Neural progenitor cell (in vitro differentiated cells): Measurements from ENCODE around the gene RHOV. TPM values are rescaled to one million over a fixed set of nuclear protein-coding genes. Genes with fewer than 3 reads are reported as not detected.

Experiments
- DNase-seq: peaks from one replicate; pipeline ENCODE4 v3.0.0-alpha.2; 2016; ENCODE audit warnings: low spot score
- H2AFZ ChIP-seq: fragments of 200-600 bp; sonication (generic); replicated peaks from 2 replicates; pipeline ENCODE4 v1.6.1; 2016; ENCODE audit warnings: antibody characterized with exemption
- H3F3A ChIP-seq: fragments of 200-600 bp; sonication (generic); 2 replicates; pipeline ENCODE4 v1.6.1; 2016; ENCODE audit warnings: antibody characterized with exemption, low read depth
- H3K27ac ChIP-seq: fragments of 200-600 bp; sonication (generic); 2 replicates; pipeline ENCODE4 v1.5.1; 2016; ENCODE audit warnings: mild to moderate bottlenecking
- H3K27me3 ChIP-seq: fragments of 200-600 bp; sonication (generic); 2 replicates; pipeline ENCODE4 v1.6.1; 2016; ENCODE audit warnings: mild to moderate bottlenecking, moderate library complexity
- H3K36me3 ChIP-seq: fragments of 200-600 bp; sonication (generic); 2 replicates; pipeline ENCODE4 v1.5.1; 2016
- H3K4me1 ChIP-seq: fragments of 200-600 bp; sonication (generic); 2 replicates; pipeline ENCODE4 v1.6.1; 2016; ENCODE audit warnings: mixed run types
- H3K4me2 ChIP-seq: fragments of 200-600 bp; sonication (generic); 2 replicates; pipeline ENCODE4 v1.6.1; 2016
- H3K4me3 ChIP-seq: fragments of 200-600 bp; sonication (generic); 2 replicates; pipeline ENCODE4 v1.5.1; 2016
- H3K79me2 ChIP-seq: fragments of 200-600 bp; sonication (generic); 2 replicates; pipeline ENCODE4 v1.6.1; 2016; ENCODE audit warnings: low read depth
- H3K9ac ChIP-seq: fragments of 200-600 bp; sonication (generic); 2 replicates; pipeline ENCODE4 v1.6.1; 2016
- H3K9me3 ChIP-seq: fragments of 200-600 bp; sonication (generic); 2 replicates; pipeline ENCODE4 v1.5.1; 2016; ENCODE audit warnings: low read depth
- H4K20me1 ChIP-seq: fragments of 200-600 bp; sonication (generic); 2 replicates; pipeline ENCODE4 v1.6.1; 2016; ENCODE audit warnings: low read depth
- H3K27ac Mint-ChIP-seq: 3 replicates; pipeline ENCODE4 v1.8.0; 2021; ENCODE audit warnings: mixed read lengths
- H3K27me3 Mint-ChIP-seq: 2 replicates; pipeline ENCODE4 v1.8.0; 2022; ENCODE audit warnings: low read depth, mild to moderate bottlenecking, inconsistent platforms, moderate library complexity, mixed read lengths; ENCODE audit not compliant: insufficient read depth
- H3K36me3 Mint-ChIP-seq: 3 replicates; pipeline ENCODE4 v1.8.0; 2021; ENCODE audit warnings: mixed read lengths
- H3K4me1 Mint-ChIP-seq: 3 replicates; pipeline ENCODE4 v1.8.0; 2021; ENCODE audit warnings: mixed read lengths
- H3K4me3 Mint-ChIP-seq: 3 replicates; pipeline ENCODE4 v1.8.0; 2021; ENCODE audit warnings: mild to moderate bottlenecking, moderate library complexity, mixed read lengths
- H3K9me3 Mint-ChIP-seq: 3 replicates; pipeline ENCODE4 v1.8.0; 2020; ENCODE audit warnings: mixed read lengths
- EZH2 ChIP-seq: fragments of 200-600 bp; sonication (generic); IDR thresholded peaks from 2 replicates; pipeline ENCODE4 v1.6.1; 2017; ENCODE audit warnings: antibody characterized with exemption, mild to moderate bottlenecking, moderate library complexity
- EZH2phosphoT487 ChIP-seq: fragments of 200-600 bp; sonication (generic); IDR thresholded peaks from 2 replicates; pipeline ENCODE4 v1.6.1; 2017; ENCODE audit warnings: antibody characterized with exemption
- total RNA-seq: library from RNA; depleted of rRNA; stranded (reverse); fragments of >200 nt; gene quantifications from 2 replicates; pipeline ENCODE4 v1.2.3, GENCODE V29; 2015; ENCODE audit warnings: low replicate concordance
- TF ChIP-seq, protein P1 (sequence below): fragments of 200-600 bp; sonication (generic); IDR thresholded peaks from 2 replicates; pipeline ENCODE4 v1.5.1; 2017; ENCODE audit warnings: antibody characterized with exemption, mild to moderate bottlenecking

RHOV gene
- total RNA-seq, 1 donor from 2014 or later = not detected

DNA sequence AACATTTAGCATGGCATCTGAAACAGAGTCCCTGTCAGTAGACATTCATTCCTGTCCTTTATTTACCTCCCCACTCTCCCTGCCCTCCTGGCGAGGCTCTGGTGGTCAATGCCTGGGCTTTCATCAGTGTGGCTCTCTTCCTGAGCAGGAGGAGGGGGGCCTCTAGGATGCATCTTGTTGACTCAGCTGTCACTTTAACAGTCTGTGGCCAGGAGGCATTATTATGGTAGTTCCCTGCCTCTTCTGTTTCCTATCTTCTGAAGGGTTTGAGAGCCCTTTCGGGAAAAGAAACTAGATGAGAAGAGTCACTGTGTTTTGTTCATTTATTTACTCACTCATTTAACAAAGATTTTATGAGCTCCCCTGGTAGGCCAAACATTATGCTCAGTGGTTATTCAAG, 43.1 kb downstream of the RHOV start:
- Mint-ChIP-seq H3K9me3 (no peaks in the 10 kb centered on the region), H3K27me3 (peaks cover 2% of the 10 kb centered on the region), H3K4me3 (no peak overlapping the region), H3K27ac (no peak overlapping the region), H3K36me3 (no peaks in the 10 kb centered on the region), H3K4me1 (no peaks in the 10 kb centered on the region)
- no peak overlapping the region for H3K9ac ChIP-seq
- no peaks in the 10 kb centered on the region for H4K20me1 ChIP-seq
- no peaks in the 10 kb centered on the region for H3K27me3 ChIP-seq
- no peaks in the 10 kb centered on the region for H3K79me2 ChIP-seq
- H3F3A ChIP-seq = no peaks in the 10 kb centered on the region
- no peaks in the 10 kb centered on the region for H3K9me3 ChIP-seq
- no peaks in the 10 kb centered on the region for H3K36me3 ChIP-seq
- H3K4me1 ChIP-seq = no peaks in the 10 kb centered on the region
- no peak overlapping the region for H3K4me2 ChIP-seq
- DNase-seq = no peak
- no peak overlapping the region for H2AFZ ChIP-seq
- TF ChIP-seq EZH2phosphoT487 = no peak
- TF ChIP-seq, protein P1, sequence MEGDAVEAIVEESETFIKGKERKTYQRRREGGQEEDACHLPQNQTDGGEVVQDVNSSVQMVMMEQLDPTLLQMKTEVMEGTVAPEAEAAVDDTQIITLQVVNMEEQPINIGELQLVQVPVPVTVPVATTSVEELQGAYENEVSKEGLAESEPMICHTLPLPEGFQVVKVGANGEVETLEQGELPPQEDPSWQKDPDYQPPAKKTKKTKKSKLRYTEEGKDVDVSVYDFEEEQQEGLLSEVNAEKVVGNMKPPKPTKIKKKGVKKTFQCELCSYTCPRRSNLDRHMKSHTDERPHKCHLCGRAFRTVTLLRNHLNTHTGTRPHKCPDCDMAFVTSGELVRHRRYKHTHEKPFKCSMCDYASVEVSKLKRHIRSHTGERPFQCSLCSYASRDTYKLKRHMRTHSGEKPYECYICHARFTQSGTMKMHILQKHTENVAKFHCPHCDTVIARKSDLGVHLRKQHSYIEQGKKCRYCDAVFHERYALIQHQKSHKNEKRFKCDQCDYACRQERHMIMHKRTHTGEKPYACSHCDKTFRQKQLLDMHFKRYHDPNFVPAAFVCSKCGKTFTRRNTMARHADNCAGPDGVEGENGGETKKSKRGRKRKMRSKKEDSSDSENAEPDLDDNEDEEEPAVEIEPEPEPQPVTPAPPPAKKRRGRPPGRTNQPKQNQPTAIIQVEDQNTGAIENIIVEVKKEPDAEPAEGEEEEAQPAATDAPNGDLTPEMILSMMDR = no peak
- TF ChIP-seq EZH2 = no peak
- H3K4me3 ChIP-seq = no peak overlapping the region
- no peak overlapping the region for H3K27ac ChIP-seq

DNA sequence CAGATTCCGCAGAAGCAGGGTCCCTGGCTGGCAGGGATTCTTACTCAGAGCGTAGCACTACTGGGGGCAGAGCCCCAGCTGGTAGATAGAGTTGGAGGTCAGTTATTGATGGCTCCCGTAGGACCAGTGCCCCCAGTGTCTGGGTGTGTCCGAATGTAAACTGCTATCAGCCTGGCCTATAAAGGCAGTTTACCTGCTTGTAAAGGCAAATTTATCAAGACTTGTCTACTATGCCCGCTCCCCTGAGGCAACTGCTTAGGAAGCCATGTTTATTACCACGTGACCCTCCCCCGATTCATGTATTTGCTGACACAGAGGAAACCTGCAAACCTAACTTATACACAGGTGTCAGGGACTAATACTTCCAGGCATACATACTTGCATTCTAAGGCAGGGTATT, 44.9 kb downstream of the RHOV start:
- Histone ChIP-seq H3K4me2 (no peak overlapping the region), H3K79me2 (no peaks in the 10 kb centered on the region), H3K4me3 (no peak overlapping the region), H3K9ac (no peak overlapping the region), H2AFZ (no peak overlapping the region), H3K4me1 (no peaks in the 10 kb centered on the region), H4K20me1 (no peaks in the 10 kb centered on the region), H3K9me3 (no peaks in the 10 kb centered on the region), H3K27ac (no peak overlapping the region), H3F3A (no peaks in the 10 kb centered on the region), H3K27me3 (no peaks in the 10 kb centered on the region), H3K36me3 (no peaks in the 10 kb centered on the region)
- no peaks in the 10 kb centered on the region for H3K9me3 Mint-ChIP-seq
- no peaks in the 10 kb centered on the region for H3K27me3 Mint-ChIP-seq
- no peak for TF ChIP-seq EZH2
- H3K27ac Mint-ChIP-seq = no peak overlapping the region
- H3K4me3 Mint-ChIP-seq = no peak overlapping the region
- H3K4me1 Mint-ChIP-seq = peaks cover 2% of the 10 kb centered on the region
- no peaks in the 10 kb centered on the region for H3K36me3 Mint-ChIP-seq
- no peak for DNase-seq

DNA sequence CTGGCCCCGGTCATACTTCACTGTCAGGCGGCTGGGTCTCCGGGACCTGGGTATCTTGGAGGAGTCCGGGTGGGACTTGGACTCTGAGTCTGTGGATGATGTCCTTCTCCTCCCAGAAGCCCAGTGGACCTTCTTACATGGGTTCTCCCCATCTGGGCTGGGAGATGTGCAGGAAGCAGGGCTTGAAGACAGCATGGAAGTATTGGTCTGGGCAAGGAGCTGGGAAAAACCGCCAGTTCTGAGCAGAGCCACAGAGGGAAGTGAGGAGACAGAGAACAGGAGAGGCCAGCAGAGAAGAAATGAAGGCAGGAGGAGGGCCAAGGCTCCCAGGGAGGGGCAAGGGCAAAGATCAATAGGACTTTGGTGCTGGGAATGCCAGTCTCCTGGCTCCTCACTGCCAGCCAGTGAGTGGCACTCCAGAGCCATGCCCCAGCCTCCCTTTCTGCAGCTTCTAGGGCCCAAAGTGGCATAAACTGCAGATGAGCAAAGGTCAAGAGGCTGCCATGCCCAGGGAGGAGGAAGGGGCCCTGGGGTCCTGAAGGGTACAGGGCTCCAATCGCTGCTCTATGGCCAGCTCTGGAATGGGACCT, 45.5 kb downstream of the RHOV start, which contains the start of gene PPP1R14D:
Gene PPP1R14D, minus strand, starts transcription at position 262 of the 590 bp plus-strand sequence. Its CDS starts 67 bp downstream, at position 195.
- H3K36me3 Mint-ChIP-seq = no peaks in the 10 kb centered on the region
- Histone ChIP-seq H3K4me3 (no peak within 1 kb of the TSS), H3K36me3 (no peaks in the 10 kb centered on the region), H3K9ac (no peak within 1 kb of the TSS), H3K79me2 (no peaks in the 10 kb centered on the region), H3F3A (no peaks in the 10 kb centered on the region), H3K27ac (no peak within 1 kb of the TSS), H3K27me3 (no peaks in the 10 kb centered on the region), H3K4me2 (no peak within 1 kb of the TSS), H2AFZ (no peak within 1 kb of the TSS), H4K20me1 (no peaks in the 10 kb centered on the region), H3K9me3 (no peaks in the 10 kb centered on the region), H3K4me1 (no peaks in the 10 kb centered on the region)
- peaks cover 2% of the 10 kb centered on the region for H3K4me1 Mint-ChIP-seq
- H3K9me3 Mint-ChIP-seq = no peaks in the 10 kb centered on the region
- no peaks in the 10 kb centered on the region for H3K27me3 Mint-ChIP-seq
- no peak within 1 kb of the TSS for H3K27ac Mint-ChIP-seq
- DNase-seq = no peak
- no peak within 1 kb of the TSS for H3K4me3 Mint-ChIP-seq
- TF ChIP-seq, protein P1 = no peak
- TF ChIP-seq EZH2 (no peak), EZH2phosphoT487 (no peak)

DNA sequence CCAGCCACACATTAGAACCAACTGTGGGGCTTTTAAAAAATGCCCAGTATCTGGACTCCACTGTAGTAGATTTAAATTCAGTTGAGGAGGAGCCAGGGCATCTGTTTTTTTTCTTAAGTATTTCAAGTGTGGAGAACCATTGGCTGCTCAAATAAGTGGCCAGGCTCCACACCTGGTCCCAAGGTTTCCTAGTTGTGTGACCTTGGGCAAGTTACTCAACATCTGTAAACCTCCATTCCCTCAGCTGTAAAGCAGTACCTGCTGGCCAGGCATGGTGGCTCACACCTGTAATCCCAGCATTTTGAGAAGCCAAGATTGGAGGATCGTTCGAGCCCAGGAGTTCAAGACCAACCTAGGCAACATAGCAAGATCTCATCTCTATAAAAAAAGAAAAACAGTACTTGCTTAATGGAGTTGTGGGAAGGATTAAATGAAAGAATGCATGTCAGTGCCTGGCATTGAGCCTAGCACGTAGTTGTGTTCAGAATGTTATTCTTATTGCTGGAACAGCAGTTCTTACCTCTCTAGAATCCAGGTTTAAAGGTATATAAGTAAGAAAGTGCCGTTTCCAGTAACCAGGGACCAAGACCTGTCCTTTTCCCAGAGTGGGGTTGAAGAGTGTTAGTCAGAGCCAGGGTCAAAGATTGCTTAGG, 47.5 kb downstream of the RHOV start:
- TF ChIP-seq, protein P1 = no peak
- TF ChIP-seq EZH2phosphoT487 (no peak), EZH2 (no peak)
- H3K27me3 ChIP-seq = no peaks in the 10 kb centered on the region
- no peaks in the 10 kb centered on the region for H3K36me3 ChIP-seq
- no peak overlapping the region for H3K4me3 ChIP-seq
- no peaks in the 10 kb centered on the region for H3K4me1 ChIP-seq
- H3K79me2 ChIP-seq = no peaks in the 10 kb centered on the region
- H4K20me1 ChIP-seq = no peaks in the 10 kb centered on the region
- H3K9ac ChIP-seq = no peak overlapping the region
- Mint-ChIP-seq H3K27me3 (no peaks in the 10 kb centered on the region), H3K36me3 (no peaks in the 10 kb centered on the region), H3K4me3 (no peak overlapping the region), H3K27ac (no peak overlapping the region), H3K4me1 (peaks cover 2% of the 10 kb centered on the region), H3K9me3 (no peaks in the 10 kb centered on the region)
- no peak overlapping the region for H3K27ac ChIP-seq
- no peak overlapping the region for H3K4me2 ChIP-seq
- H2AFZ ChIP-seq = no peak overlapping the region
- H3K9me3 ChIP-seq = no peaks in the 10 kb centered on the region
- no peak for DNase-seq
- no peaks in the 10 kb centered on the region for H3F3A ChIP-seq
